BJ (cell line): ENCODE results near the gene FANK1. TPM values are rescaled to one million over a fixed set of nuclear protein-coding genes. Genes with fewer than 3 reads are reported as not detected.
A peak's percentile ranks its signal among the peaks of the same experiment; 100 is the strongest.

ENCODE experiments used
- CTCF ChIA-PET: fragments of 350-600 bp; formaldehyde crosslinking; extraction: SDS; loops from one replicate; lab custom pipeline; 2021; ENCODE audit warnings: antibody characterized with exemption, inconsistent platforms; lab: Yijun Ruan, JAX
- POLR2A ChIA-PET: fragments of 300-600 bp; sonication (Branson Sonifier 250); formaldehyde crosslinking; extraction: SDS; loops from one replicate; lab custom pipeline; 2021; ENCODE audit warnings: antibody characterized with exemption; lab: Charles Lee
- DNase-seq: peaks from one replicate; pipeline ENCODE4 v3.0.0-alpha.2; 2011; ENCODE audit warnings: low read depth
- H3K27me3 ChIP-seq: 2 replicates; pipeline ENCODE4 v1.6.0; 2011; ENCODE audit warnings: low read length; ENCODE audit not compliant: control insufficient read depth, insufficient read depth
- H3K36me3 ChIP-seq: 2 replicates; pipeline ENCODE4 v1.5.1; 2011; ENCODE audit warnings: low read length; ENCODE audit not compliant: control insufficient read depth, insufficient read depth
- H3K4me3 ChIP-seq: 2 replicates; pipeline ENCODE4 v1.5.1; 2011; ENCODE audit warnings: low read depth, mild to moderate bottlenecking, control low read depth, low read length
- CTCF ChIP-seq: IDR thresholded peaks from 2 replicates; pipeline ENCODE4 v1.5.1; 2011; ENCODE audit warnings: low read depth, mild to moderate bottlenecking, control low read depth, inconsistent platforms, low read length, moderate library complexity; ENCODE audit not compliant: insufficient read depth
- polyA plus RNA-seq: library from polyadenylated mRNA; depleted of rRNA; stranded (reverse); fragments of >200 nt; gene quantifications from 2 replicates; pipeline ENCODE4 v1.2.3, GENCODE V29; 2011

The FANK1 gene
- polyA plus RNA-seq, 1 experiment, result 1.8 TPM

- POLR2A ChIA-PET, result no interaction called here
- H3K4me3 ChIP-seq, result no peak overlapping the region
Observed at GRCh38 chr10:126017961-126018560, 121.7 kb downstream of the FANK1 start.

GRCh38 chr10:126021833-126022500 lies 125.6 kb downstream of the FANK1 start:
- ChIA-PET POLR2A (no interaction called here), CTCF (no interaction called here)
- DNase-seq, result no peak
- no peak overlapping the region for H3K4me3 ChIP-seq
- no peaks in the 10 kb centered on the region for H3K36me3 ChIP-seq
- no peaks in the 10 kb centered on the region for H3K27me3 ChIP-seq
- no peak for TF ChIP-seq CTCF

More at GRCh38 chr10:126017961-126018560, 121.7 kb downstream of the FANK1 start:
- peak; percentile 72 for DNase-seq
- Histone ChIP-seq H3K36me3 (no peaks in the 10 kb centered on the region), H3K27me3 (no peaks in the 10 kb centered on the region)
- CTCF ChIA-PET, result interaction anchor here (0.7 to 1.6 kb wide), 6 partner anchors 9 to 486 kb away, joined by 3 to 5 read pairs (median 3); no protein-coding TSS in a partner anchor
- TF ChIP-seq CTCF, result no peak

GRCh38 chr10:126022841-126023240 lies 126.5 kb downstream of the FANK1 start:
- Histone ChIP-seq H3K36me3 (no peaks in the 10 kb centered on the region), H3K27me3 (no peaks in the 10 kb centered on the region), H3K4me3 (no peak overlapping the region)
- ChIA-PET CTCF (no interaction called here), POLR2A (no interaction called here)
- no peak for TF ChIP-seq CTCF
- DNase-seq, result no peak

- DNase-seq, result no peak
- POLR2A ChIA-PET, result no interaction called here
- no peak for TF ChIP-seq CTCF
- Histone ChIP-seq H3K36me3 (no peaks in the 10 kb centered on the region), H3K4me3 (no peak overlapping the region), H3K27me3 (no peaks in the 10 kb centered on the region)
- CTCF ChIA-PET, result interaction anchor here (0.6 kb wide), 1 partner anchor 50 kb away, joined by 4 read pairs; no protein-coding TSS in a partner anchor
Observed at GRCh38 chr10:126027692-126028091, 131.3 kb downstream of the FANK1 start.

GRCh38 chr10:126029999-126030398 lies 133.6 kb downstream of the FANK1 start:
- Histone ChIP-seq H3K27me3 (no peaks in the 10 kb centered on the region), H3K36me3 (no peaks in the 10 kb centered on the region), H3K4me3 (no peak overlapping the region)
- POLR2A ChIA-PET, result no interaction called here
- CTCF ChIA-PET, result interaction anchor here (1.2 kb wide), 1 partner anchor 12 kb away, joined by 3 read pairs; no protein-coding TSS in a partner anchor
- TF ChIP-seq CTCF, result no peak
- no peak for DNase-seq
